ENCODE results near the gene RIC1.
A peak's percentile ranks its signal among the peaks of the same experiment; 100 is the strongest.
"Not testable (repeated sequence)": the region's sequence is repeated elsewhere in the genome, so short reads cannot be mapped to it uniquely, and the experiment has no call there.

The RIC1 gene, protein sequence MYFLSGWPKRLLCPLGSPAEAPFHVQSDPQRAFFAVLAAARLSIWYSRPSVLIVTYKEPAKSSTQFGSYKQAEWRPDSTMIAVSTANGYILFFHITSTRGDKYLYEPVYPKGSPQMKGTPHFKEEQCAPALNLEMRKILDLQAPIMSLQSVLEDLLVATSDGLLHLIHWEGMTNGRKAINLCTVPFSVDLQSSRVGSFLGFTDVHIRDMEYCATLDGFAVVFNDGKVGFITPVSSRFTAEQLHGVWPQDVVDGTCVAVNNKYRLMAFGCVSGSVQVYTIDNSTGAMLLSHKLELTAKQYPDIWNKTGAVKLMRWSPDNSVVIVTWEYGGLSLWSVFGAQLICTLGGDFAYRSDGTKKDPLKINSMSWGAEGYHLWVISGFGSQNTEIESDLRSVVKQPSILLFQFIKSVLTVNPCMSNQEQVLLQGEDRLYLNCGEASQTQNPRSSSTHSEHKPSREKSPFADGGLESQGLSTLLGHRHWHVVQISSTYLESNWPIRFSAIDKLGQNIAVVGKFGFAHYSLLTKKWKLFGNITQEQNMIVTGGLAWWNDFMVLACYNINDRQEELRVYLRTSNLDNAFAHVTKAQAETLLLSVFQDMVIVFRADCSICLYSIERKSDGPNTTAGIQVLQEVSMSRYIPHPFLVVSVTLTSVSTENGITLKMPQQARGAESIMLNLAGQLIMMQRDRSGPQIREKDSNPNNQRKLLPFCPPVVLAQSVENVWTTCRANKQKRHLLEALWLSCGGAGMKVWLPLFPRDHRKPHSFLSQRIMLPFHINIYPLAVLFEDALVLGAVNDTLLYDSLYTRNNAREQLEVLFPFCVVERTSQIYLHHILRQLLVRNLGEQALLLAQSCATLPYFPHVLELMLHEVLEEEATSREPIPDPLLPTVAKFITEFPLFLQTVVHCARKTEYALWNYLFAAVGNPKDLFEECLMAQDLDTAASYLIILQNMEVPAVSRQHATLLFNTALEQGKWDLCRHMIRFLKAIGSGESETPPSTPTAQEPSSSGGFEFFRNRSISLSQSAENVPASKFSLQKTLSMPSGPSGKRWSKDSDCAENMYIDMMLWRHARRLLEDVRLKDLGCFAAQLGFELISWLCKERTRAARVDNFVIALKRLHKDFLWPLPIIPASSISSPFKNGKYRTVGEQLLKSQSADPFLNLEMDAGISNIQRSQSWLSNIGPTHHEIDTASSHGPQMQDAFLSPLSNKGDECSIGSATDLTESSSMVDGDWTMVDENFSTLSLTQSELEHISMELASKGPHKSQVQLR (N-terminal part only)

DNA sequence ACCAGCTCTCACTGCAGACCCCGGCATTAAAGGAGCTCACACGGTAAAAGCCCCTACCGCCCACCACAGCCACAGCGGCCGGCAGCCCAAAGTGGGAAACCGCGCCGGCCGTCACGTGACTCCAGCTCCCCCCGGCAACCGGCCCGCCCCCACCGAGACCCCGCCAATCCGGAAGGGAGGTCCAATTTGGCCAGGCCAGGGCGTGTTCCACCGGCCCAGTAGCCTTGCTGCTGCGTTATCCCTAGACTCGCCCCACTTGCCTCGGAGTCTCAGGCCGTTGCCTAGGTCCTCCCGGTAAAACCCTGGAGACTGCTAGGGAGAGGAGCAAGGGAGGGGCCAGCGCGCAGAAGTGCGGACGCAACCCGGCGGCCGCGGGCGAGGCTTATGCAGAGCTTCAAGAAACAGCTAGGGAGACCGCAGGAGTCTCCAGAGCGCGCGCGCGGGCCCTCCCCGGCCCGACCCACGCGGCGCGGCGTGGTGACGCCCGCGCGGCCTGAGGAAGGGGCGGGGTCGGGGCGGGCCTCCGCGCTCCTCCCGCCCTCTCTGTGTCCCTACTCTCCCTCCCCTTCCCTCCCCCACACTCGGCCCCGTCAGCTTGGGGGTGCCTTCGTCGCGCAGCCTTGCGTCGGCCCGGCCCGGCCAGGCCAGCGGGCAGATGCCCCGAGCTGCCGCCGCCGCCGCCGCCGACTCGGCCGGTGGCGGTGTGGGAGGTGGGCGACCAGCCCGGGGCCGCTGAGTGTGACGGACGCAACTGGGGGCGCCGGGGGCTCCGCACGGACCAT lies at the start of gene RIC1:
Gene RIC1, plus strand, starts transcription at position 578 of the 782 bp plus-strand sequence. Its CDS starts 203 bp downstream, at position 781.
- no peak for FAIRE-seq

DNA sequence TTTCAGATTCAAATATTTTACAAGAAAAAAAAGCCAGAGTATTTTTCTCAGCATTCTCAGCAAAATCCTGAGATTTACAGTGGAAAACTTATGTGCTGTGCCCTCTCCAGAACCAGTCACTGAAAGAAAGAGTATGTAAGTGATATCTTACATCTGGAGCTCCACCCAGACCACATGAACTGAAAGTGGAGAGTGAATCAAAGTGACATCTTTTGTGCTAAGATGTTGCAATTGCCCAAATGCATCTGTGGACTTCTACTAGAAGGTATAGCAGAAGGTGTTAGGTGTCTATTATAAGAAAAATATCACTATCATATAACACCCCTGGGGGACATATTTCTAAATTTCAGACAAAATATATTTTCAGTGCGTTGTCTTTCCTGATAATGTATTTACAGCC lies 49.0 kb upstream of the RIC1 start:
- FAIRE-seq: no peak

DNA sequence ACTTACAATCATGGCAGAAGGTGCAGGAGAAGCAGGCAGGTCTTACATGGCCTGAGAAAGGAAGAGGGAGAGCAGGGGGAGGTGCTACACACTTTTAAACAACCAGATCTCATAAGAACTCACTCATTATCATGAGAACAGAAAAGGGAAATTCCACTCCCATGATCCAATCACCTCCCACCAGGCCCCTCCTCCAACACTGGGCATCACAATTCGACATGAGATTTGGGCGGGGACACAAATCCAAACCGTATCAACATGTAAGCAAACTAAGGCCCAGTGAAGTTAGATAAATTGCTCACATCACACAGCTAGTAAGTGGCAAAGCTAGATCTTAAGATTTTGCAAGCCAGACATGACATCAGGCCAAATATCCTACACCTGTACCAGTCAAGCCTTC lies 48.3 kb upstream of the RIC1 start:
- FAIRE-seq: no peak

DNA sequence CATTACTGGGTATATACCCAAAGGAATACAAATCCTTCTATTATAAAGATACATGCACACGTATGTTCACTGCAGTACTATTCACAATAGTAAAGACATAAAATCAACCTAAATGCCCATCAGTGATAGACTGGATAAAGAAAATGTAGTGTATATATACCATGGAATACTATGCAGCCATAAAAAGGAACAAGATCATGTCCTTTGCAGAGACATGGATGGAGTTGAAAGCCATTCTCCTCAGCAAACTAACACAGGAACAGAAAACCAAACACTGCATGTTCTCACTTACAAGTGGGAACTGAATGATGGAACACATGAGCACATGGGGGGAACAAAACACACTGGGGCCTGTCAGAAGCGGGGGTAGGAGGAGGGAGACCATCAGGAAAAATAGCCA lies 47.2 kb upstream of the RIC1 start:
- FAIRE-seq: not testable (repeated sequence)

DNA sequence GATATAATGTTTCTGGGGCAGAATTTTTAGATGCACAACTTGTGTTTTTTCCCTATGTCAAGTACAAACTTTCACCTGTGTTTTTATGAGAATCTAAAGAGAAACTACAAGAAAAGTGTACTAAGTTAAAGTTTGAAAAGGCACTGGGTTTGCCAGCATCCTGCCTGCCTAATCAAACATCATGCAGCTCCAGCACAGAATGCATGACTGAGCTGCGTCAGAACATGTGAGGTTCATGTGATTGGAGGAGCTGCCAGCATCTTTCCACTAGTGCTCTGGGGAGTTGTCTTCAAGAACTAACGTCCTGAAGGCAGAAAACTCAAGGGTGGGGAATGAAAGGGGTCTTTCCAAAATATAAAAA lies 46.1 kb upstream of the RIC1 start:
- FAIRE-seq: no peak

DNA sequence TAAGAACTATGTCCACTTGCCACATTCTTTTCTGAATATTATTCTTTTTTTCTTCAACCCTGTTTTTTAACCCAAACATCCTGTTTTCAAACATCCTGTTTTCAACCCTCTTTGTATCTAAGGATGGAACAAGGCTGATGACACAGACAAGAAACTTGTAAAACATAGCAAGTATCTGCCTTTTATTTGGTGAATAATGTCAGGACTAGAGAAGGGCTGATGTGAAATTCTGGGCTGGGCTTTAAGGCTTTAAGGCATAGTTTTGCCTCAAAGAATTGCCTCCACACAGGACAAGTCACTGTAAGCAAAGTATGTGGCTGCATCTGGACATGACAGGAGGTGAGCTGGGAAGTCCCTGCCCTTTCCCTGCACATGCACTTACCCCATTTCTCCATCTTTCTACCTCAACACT lies 42.5 kb upstream of the RIC1 start:
- no peak for FAIRE-seq

DNA sequence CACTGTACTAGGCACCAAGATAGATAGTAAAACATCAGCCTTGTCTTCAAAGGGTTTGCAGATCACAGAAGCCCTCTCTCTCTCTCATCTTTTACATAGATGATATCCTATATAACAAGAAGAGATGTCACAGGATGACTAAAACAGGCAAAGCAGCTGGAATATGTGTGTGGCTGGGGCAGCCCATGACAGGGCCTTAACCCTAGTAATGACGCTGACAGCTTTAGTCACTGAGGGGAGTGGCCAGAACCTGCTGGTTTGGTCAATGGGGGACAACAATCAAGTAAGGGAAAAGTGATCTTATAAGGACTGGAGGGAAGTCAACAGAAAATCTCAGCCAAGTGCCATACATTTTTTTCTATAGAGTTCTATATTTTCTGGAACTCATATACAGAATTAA lies 41.9 kb upstream of the RIC1 start:
- FAIRE-seq: no peak

DNA sequence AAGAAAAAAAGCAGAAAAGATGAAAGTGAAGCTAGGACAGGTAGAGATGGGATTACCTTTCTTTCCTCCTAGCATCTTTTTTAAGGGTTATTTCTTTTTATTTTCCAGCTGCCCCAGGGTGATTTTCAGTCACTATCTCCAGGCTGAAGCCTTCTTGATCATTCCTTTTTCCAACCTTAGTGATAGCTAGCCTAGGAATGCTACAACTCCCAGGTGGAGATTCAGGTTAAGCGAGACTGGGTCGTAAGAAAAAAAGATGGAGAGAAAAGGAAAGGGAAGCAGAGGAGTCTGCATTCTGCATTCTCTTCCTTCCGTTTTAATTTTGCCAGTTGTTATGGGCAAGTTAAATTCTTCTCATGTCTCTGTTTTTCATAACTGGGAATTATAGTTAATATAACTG lies 36.7 kb upstream of the RIC1 start:
- FAIRE-seq: no peak

DNA sequence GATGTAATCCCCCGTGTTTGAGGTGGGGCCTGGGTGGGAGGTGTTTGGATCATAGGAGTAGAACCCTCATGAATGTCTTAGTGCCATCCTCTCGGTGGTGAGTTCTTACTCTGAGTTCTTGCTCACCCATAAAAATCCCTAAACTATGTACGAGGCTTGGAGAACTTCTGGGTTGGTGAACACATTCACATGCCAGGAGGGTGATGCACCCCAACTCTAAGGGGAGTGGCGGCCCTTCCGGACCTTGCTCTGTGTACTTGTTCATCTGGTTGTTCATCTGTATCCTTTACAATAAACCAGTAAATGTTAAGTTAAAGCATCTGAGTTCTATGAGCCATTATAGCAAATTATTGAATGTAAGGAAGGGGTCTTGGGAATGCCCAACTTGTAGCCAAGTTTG lies 36.0 kb upstream of the RIC1 start:
- FAIRE-seq: no peak

DNA sequence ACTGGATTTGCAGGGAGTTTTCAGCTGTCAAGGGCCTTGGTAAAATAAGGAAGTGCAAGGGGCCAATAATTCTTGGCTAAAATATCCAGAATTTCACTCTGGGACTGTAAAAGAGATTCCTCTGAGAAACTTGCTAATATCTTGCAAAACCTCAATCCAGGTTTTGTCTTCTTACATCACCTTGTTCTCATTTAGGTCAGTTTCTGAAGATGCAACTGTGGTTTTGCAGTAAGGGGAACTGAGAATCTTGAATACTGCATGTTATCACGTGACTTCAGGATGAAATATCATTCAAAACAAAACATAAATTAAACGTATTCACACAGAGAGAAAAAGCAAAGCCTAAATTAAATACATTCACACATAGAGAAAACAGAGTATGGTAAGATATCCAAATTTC lies 35.0 kb upstream of the RIC1 start:
- no peak for FAIRE-seq

DNA sequence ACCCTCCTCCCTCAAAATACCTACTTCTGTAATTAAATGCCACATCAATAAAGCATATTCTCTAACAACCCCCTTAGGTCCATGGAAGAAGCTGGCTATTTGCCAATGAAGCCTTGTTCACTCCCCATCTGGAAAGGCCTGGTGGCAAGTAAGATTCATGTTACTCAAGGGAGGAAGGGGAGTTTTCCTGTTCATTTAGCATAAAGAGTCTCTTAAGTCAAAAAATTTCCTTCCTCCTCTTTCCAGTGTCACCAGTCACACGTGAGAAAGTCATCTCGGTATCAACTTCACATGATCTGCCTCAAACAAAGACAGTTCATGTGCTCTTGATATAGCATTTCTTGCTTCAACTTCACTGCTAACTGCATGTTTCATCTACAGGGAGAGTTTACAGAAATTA lies 32.7 kb upstream of the RIC1 start:
- FAIRE-seq: no peak

DNA sequence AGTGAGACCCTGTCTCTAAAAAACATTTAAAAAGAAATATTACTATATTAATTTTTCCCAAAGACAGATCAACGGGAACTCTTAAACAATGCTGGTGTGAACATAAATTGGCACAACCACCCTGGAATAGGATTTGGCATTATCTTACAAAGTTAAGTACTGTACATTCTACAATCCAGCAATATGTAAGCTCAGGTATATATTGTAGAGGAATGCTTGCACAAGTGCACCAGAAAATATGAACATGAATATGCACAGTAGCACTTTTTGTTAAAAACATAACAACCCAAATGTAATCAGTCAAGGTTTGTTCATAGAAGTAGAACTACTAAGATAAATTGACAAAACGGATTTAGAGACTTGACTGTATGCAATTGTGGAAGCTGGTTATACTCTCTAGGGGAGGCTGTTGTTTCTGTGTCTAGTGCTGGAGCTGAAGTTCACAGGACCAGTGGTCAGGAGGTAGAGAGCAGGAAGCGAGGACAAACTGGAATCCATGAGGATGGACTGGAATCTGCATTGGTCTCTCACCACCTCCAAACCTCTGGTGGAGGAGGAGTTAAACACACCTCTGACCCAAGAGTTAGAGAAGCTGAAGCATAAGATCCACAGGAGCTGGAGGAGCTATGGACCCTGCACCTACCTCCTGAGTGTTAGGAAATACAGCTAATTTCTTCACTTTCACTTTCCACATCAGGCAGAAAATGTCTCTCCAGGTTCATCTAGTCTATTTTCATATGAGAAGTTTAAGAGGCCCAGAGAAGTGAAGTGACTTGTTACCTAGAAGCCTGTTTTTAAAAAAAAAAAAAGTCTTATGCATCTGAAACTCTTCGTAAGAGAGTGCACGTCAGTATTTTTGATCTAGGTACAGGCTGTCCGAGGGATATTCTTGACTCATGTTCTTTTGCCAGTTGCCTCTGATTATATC lies 20.3 kb upstream of the RIC1 start:
- FAIRE-seq: no peak

DNA sequence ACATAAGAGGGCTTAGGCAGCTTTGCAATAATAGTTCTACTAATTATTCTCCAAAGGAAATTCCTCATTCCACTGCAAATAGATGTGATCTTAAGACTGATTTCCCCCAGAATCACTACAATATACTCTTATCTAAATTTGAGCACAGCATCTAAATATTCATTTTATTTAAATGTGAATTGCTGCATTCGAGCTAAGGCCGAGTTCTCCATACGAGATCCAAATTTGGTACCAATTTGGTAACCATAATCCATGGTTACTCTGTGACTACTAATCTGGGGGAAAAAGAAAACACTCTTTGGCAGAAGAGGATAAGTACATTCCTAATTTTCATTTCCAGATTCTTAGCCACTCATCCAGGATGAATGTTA lies 19.7 kb upstream of the RIC1 start:
- no peak for FAIRE-seq

DNA sequence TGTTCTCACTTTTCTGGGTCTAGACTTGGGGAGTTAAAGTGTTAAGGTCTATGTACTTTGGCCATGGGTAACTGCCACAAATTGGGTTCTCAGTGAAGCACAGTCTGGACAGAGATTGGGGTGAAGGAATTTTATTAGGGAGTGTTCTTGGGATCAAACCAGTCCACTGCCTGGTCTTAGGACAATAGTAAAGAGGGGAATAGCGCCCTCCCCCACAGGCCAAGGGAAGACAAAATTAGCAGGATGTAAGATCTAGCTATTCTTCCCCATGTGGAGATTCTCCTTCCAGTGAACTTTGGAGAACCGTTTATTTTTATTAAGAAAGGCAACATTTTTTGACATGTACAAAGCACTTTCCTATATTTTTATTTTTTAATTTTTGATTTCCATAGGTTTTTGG lies 18.4 kb upstream of the RIC1 start:
- no peak for FAIRE-seq

DNA sequence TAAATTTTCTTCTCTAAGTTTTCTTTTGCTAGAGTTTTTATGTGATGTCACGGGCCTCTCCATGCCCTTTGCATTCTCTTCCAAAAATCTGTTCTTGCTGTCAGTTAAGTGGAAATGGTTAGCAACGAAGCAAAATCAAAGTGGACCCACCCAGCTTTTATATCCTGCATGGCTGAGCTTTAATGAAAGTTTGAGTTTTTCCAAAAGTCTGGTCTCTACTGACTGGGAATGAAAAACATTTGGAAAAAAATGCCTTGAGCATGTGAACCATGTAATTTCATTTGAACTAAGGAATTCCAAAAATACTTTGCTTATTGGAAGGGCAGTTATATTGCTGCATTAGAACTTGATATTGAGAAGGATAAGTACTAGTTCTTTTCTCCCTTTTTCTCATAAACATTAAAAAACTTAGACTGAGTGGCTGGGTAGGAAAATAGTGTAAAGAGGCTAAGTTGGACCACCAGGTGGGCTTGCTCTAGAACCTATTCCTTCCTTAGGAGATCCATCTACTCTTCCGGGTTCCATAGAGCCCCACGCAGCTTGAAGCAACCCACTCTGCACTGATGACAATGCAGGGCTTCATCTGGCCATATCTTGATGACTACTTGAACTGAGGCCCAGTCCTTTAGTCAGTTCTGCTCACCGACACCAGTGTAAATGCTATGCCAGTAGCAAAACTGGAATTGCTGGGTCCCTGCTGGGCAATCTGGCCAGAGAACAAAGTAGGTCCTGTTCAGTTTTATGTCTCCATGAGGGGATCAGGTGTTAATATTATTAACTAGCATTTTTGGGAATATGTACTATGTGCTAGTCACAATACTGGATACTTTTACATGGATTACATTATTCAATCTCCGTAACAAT lies 17.4 kb upstream of the RIC1 start:
- peak; percentile 8 for FAIRE-seq

DNA sequence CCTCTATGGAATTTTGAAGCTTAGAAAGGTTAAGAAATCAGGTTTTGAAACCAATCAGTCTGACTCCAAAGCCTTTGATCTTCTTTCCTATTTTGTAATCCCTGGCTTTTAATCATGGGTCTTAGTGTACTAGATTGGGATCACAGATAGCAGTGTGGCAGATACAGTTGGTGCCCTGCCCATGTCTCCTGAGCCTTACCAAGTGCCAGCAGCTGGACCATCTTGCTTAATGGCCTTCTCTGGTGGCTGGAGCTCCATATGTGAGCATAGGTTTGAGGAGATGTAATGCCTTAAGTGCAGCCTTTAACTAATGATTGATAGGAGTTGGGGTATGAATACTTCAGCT lies 16.7 kb upstream of the RIC1 start:
- no peak for FAIRE-seq

DNA sequence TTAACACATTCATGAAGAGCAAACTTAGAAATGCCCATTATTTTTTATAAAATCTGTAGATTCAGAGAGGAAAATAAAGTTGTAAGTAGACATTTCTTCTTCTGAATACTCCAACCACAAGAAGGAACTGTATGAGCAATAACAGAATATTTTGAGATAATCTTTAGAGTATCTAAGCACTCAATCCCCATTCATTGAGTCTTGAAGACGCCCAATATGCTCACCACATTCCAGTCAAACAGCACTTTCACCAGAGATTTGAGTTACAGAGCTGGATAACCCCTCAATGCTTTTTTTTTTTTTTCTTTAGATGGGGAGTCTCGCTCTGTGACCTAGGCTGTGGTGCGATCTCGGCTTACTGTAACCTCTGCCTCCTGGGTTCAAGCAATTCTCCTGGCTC lies 14.7 kb upstream of the RIC1 start:
- no peak for FAIRE-seq

DNA sequence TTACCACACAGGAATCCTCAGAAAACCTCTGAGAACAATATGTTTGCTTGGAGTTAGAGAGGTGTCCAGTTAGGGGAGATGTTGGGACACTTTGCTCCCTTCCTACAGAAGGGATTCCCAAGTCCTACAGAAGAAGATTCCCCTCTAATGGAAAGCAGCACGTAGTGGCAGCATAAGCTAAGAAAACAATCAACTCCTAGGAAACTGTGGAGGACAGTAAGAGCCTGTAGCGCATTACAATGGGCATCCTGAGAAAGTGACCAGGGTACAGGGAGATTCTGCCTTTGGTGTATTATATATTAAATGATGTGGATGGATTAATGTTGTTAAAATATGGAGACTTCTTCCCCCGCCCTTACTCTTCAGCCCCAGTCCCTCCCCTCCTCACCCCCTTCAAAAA lies 13.9 kb upstream of the RIC1 start:
- no peak for FAIRE-seq

DNA sequence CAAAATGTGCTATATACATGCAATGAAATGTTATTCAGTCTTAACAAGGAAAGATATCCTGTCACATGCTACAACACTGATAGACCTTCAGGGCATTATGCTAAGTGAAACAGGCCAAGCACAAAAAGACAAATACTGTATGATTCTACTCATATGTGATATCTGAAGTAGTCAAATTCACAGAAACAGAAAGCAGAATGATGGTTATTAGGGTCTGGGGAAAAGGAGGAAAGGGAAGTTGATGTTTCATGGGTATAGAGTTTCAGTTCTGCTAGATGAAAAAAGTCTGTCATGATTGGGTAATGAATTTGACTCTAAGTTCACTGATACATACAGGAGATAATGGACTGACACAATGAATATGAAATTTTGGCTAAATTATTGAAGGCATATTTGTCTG lies 11.2 kb upstream of the RIC1 start:
- FAIRE-seq: no peak

DNA sequence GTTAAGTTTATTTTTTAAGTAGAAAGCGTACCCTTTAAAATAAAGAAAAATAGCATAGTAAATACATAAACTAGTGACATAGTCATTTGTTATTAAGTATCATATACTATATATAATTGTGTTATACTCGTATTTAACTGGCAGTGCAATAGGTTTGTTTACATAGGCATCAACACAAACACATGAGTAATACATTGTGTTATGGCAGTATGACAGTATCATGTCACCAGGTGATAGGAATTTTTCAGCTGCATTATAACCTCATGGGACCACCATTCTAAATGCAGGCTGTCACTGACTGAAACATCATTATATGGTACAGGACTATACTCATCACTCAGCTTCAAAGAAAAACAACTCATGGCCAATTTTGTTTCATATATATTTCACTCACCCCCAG lies 8.4 kb upstream of the RIC1 start:
- no peak for FAIRE-seq

DNA sequence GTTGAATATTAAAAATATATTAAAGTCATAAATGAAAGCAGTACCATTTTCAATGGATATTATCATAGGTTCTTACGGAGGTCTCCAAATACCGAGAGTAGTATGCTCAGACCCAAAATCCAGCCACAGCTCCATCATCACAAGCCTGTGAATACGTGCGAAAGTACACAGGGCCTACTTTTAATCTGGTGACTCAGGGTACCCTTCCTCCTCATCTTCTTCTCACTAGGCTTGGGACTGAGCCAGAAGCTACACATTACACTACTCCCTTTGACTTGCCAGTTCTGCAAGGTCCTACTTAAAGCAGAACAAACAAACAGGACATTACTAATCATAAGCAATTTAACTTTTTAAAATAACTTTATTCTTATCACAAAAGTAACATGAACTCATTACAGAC lies 7.6 kb upstream of the RIC1 start:
- FAIRE-seq: no peak

All from endometrium (tissue), 2 donors.